Spleen (tissue), 7 donors: ENCODE data around the gene PLEKHH1.

Experiments
- POLR2A ChIP-seq, 3 donors: fragments of 450-650 bp; IDR thresholded peaks; one replicate each; pipeline ENCODE4 v1.5.1; 2017; ENCODE audit warnings: antibody characterized with exemption in 3 of 3, mild to moderate bottlenecking in 1 of 3
- TF ChIP-seq, protein P1 (sequence below), 11 experiments: fragments of 200-600 bp in 7 of 11; fragments of 450-650 bp in 4 of 11; sonication (generic) in 4 of 11; IDR thresholded peaks in 8 of 11; conservative IDR thresholded peaks in 3 of 11; 1 replicate in 7 of 11; 2 replicates in 4 of 11; pipeline versions ENCODE4 v1.4.0 to v1.8.0; 2016 to 2021; ENCODE audit warnings: antibody characterized with exemption in 11 of 11, inconsistent platforms in 4 of 11, mild to moderate bottlenecking in 1 of 11
- donor health status: DM: no; HTN: no; CAD: no; lungs with moderate emphysema.
- donor health status: DM: no; HTN: no; CAD: no.
- donor health status: DM: no; HTN: no; CAD: no.

DNA sequence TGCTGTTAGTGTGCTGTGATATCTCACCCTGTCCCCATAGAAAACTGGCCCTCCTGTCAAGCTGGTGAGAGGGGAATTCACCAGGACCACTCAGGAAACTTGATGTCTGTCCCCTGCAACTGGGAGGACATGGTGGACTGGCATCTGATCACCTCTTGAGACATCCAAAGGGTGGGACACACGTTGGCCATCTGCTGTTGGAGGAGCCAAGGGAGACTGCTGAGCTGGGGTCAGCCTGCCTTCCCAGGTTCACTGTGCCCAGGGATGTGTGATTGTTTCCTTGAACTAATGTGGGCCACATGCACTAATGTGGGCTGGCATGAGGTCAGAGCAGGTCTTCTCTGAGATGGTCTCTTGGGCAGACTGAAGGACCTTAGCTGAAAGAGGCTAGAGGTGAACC lies 27.8 kb upstream of the PLEKHH1 start:
- TF ChIP-seq, protein P1, sequence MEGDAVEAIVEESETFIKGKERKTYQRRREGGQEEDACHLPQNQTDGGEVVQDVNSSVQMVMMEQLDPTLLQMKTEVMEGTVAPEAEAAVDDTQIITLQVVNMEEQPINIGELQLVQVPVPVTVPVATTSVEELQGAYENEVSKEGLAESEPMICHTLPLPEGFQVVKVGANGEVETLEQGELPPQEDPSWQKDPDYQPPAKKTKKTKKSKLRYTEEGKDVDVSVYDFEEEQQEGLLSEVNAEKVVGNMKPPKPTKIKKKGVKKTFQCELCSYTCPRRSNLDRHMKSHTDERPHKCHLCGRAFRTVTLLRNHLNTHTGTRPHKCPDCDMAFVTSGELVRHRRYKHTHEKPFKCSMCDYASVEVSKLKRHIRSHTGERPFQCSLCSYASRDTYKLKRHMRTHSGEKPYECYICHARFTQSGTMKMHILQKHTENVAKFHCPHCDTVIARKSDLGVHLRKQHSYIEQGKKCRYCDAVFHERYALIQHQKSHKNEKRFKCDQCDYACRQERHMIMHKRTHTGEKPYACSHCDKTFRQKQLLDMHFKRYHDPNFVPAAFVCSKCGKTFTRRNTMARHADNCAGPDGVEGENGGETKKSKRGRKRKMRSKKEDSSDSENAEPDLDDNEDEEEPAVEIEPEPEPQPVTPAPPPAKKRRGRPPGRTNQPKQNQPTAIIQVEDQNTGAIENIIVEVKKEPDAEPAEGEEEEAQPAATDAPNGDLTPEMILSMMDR (IDR thresholded peaks at IDR 0.05 in 8 of 11, conservative IDR thresholded peaks at IDR 0.05 in 3 of 11), result no peak
- no peak for TF ChIP-seq POLR2A (IDR thresholded peaks at IDR 0.05)
